Measurements from ENCODE around the gene EBLN1.

The EBLN1 gene

GRCh38 chr10:22217842-22218241 lies at the start of gene EBLN1:
TSS of gene EBLN1 (minus strand) at chr10:22218015. CDS start at chr10:22209983, 8,032 bp downstream.
- DNase-seq: no peak

- DNase-seq: no peak
These were observed 48.2 kb upstream of the EBLN1 start for GRCh38 chr10:22265839-22266537.

- DNase-seq: no peak
These were observed 45.3 kb upstream of the EBLN1 start for GRCh38 chr10:22263106-22263505.

- DNase-seq: peak in 1 of 6 experiments; percentile 14
These were observed 41.5 kb upstream of the EBLN1 start for GRCh38 chr10:22259280-22259679.

- no peak for DNase-seq
These were observed 40.7 kb upstream of the EBLN1 start for GRCh38 chr10:22258471-22258870.

GRCh38 chr10:22253580-22253882 lies 35.7 kb upstream of the EBLN1 start:
- DNase-seq: peak; percentile 3 to 69 (median 30)

- DNase-seq: peak; percentile 3 to 70 (median 42)
These were observed 35.2 kb upstream of the EBLN1 start for GRCh38 chr10:22252801-22253579.

- DNase-seq: peak; percentile 12 to 85 (median 59)
These were observed 34.5 kb upstream of the EBLN1 start for GRCh38 chr10:22252224-22252800.

GRCh38 chr10:22251751-22252223 lies 34.0 kb upstream of the EBLN1 start:
- DNase-seq: peak; percentile 36 to 85 (median 74)

GRCh38 chr10:22250897-22251660 lies 33.3 kb upstream of the EBLN1 start:
- DNase-seq: peak in 3 of 6 experiments; percentile 31 to 64 (median 51)

- no peak for DNase-seq
These were observed 29.8 kb upstream of the EBLN1 start for GRCh38 chr10:22247636-22248035.

- DNase-seq: no peak
These were observed 29.0 kb upstream of the EBLN1 start for GRCh38 chr10:22246680-22247391.

- no peak for DNase-seq
These were observed 27.8 kb upstream of the EBLN1 start for GRCh38 chr10:22245567-22245966.

GRCh38 chr10:22244855-22245254 lies 27.0 kb upstream of the EBLN1 start:
- no peak for DNase-seq

GRCh38 chr10:22244001-22244400 lies 26.2 kb upstream of the EBLN1 start:
- DNase-seq: no peak

GRCh38 chr10:22243321-22243720 lies 25.5 kb upstream of the EBLN1 start:
- DNase-seq: no peak

GRCh38 chr10:22231260-22231659 lies 13.4 kb upstream of the EBLN1 start:
- no peak for DNase-seq

GRCh38 chr10:22230158-22230833 lies 12.5 kb upstream of the EBLN1 start:
- DNase-seq: peak in 5 of 6 experiments; percentile 5 to 60 (median 44)

GRCh38 chr10:22229802-22230157 lies 12.0 kb upstream of the EBLN1 start:
- no peak for DNase-seq

- peak; percentile 81 to 97 (median 88) for DNase-seq
These were observed 11.4 kb upstream of the EBLN1 start for GRCh38 chr10:22228943-22229801.

Measured in stimulated activated naive CD4-positive, alpha-beta T cell (primary cell).